ENCODE data around the gene EHF.

- no peak for TF ChIP-seq CTCF (optimal IDR thresholded peaks at IDR 0.05 in 1 of 3, IDR thresholded peaks at IDR 0.05 in 1 of 3, conservative IDR thresholded peaks at IDR 0.05 in 1 of 3; ENCODE audit: extremely low read depth in 1 of 3, insufficient read depth in 2 of 3, low read length in 3 of 3)
- no peak for TF ChIP-seq EZH2 (IDR thresholded peaks at IDR 0.05; ENCODE audit: low read length)
Observed at GRCh38 chr11:34638897-34639296, 18.0 kb downstream of the EHF start.

Data from keratinocyte (primary cell).